Activated CD4-positive, alpha-beta T cell treated with anti-CD3 and anti-CD28 coated beads for 36 hours (primary cell): ENCODE results near the gene DLEU7. TPM values are rescaled to one million over a fixed set of nuclear protein-coding genes. Genes with fewer than 3 reads are reported as not detected.

Source experiments
- ATAC-seq: fragments of 200-7000 bp; cut with Tn5 transposase; one replicate; pipeline ENCODE4 v1.10.0; 2021; ENCODE audit warnings: mild to moderate bottlenecking, moderate library complexity
- CTCF ChIA-PET: fragments of 350-600 bp; sonication (Branson Sonifier 250); formaldehyde crosslinking; loops from one replicate; lab custom pipeline; 2021; ENCODE audit warnings: antibody characterized with exemption; lab: Charles Lee
- POLR2A ChIA-PET: fragments of 350-600 bp; sonication (Branson Sonifier 250); formaldehyde crosslinking; loops from one replicate; lab custom pipeline; 2021; ENCODE audit warnings: antibody characterized with exemption, inconsistent platforms; lab: Charles Lee
- DNase-seq: peaks from one replicate; pipeline ENCODE4 v3.0.0-alpha.2; 2020
- H3K27ac Mint-ChIP-seq: one replicate; pipeline ENCODE4 v1.8.0; 2021; ENCODE audit warnings: mixed read lengths
- H3K27me3 Mint-ChIP-seq: one replicate; pipeline ENCODE4 v1.8.0; 2021; ENCODE audit warnings: mixed read lengths
- H3K36me3 Mint-ChIP-seq: one replicate; pipeline ENCODE4 v1.8.0; 2021; ENCODE audit warnings: low read depth, mixed read lengths
- H3K4me1 Mint-ChIP-seq: one replicate; pipeline ENCODE4 v1.8.0; 2021; ENCODE audit warnings: mixed read lengths
- H3K4me3 Mint-ChIP-seq: one replicate; pipeline ENCODE4 v1.8.0; 2021; ENCODE audit warnings: mild to moderate bottlenecking, moderate library complexity, mixed read lengths
- H3K9me3 Mint-ChIP-seq: one replicate; pipeline ENCODE4 v1.8.0; 2021; ENCODE audit warnings: low read depth, mixed read lengths
- intact Hi-C, 2 experiments: fragments of 100-400 bp; cut with DNase I in 1 of 2; cut with micrococcal nuclease in 1 of 2; formaldehyde crosslinking; loops; one replicate each; pipeline versions ENCODE4 v1.14.2 to v1.15.1; 2022 to 2024; cut with DNase I, micrococcal nuclease
- total RNA-seq, 2 experiments: library from RNA; stranded (reverse); gene quantifications; one replicate each; pipeline ENCODE4 v1.2.3, GENCODE V29; 2021

Gene DLEU7
- total RNA-seq, 2 experiments from 2014 or later: not detected

- peaks cover 11% of the 10 kb centered on the region for H3K27me3 Mint-ChIP-seq
- no peak for ATAC-seq
- intact Hi-C loops: no loop called here
- POLR2A ChIA-PET: no interaction called here
- peaks cover 16% of the 10 kb centered on the region for H3K4me1 Mint-ChIP-seq
- no peaks in the 10 kb centered on the region for H3K9me3 Mint-ChIP-seq
- H3K36me3 Mint-ChIP-seq: peaks cover 3% of the 10 kb centered on the region
- H3K27ac Mint-ChIP-seq: no peak overlapping the region
- H3K4me3 Mint-ChIP-seq: no peak overlapping the region
- DNase-seq: no peak
- CTCF ChIA-PET: interaction anchor here (0.7 kb wide), 1 partner anchor 68 kb away, joined by 3 read pairs; no protein-coding TSS in a partner anchor
These were observed 1.1 kb downstream of the DLEU7 start for GRCh38 chr13:50842251-50842989.

- ChIA-PET POLR2A (no interaction called here), CTCF (interaction anchor here (0.7 kb wide), 1 partner anchor 67 kb away, joined by 3 read pairs; no protein-coding TSS in a partner anchor)
- Mint-ChIP-seq H3K36me3 (peaks cover 3% of the 10 kb centered on the region), H3K9me3 (no peaks in the 10 kb centered on the region), H3K4me3 (no peak overlapping the region), H3K4me1 (peaks cover 10% of the 10 kb centered on the region), H3K27me3 (peaks cover 11% of the 10 kb centered on the region), H3K27ac (no peak overlapping the region)
- intact Hi-C loops: no loop called here
- no peak for ATAC-seq
- no peak for DNase-seq
These were observed 1.7 kb downstream of the DLEU7 start for GRCh38 chr13:50841786-50842185.

- CTCF ChIA-PET: no interaction called here
- peaks cover 3% of the 10 kb centered on the region for H3K36me3 Mint-ChIP-seq
- POLR2A ChIA-PET: no interaction called here
- intact Hi-C loops: no loop called here
- H3K27ac Mint-ChIP-seq: no peak overlapping the region
- peaks cover 6% of the 10 kb centered on the region for H3K4me1 Mint-ChIP-seq
- peaks cover 11% of the 10 kb centered on the region for H3K27me3 Mint-ChIP-seq
- ATAC-seq: no peak
- DNase-seq: no peak
- no peaks in the 10 kb centered on the region for H3K9me3 Mint-ChIP-seq
- no peak overlapping the region for H3K4me3 Mint-ChIP-seq
These were observed 3.2 kb downstream of the DLEU7 start for GRCh38 chr13:50840284-50840683.

- Mint-ChIP-seq H3K36me3 (peaks cover 3% of the 10 kb centered on the region), H3K27ac (no peak overlapping the region), H3K9me3 (no peaks in the 10 kb centered on the region), H3K27me3 (peaks cover 11% of the 10 kb centered on the region), H3K4me3 (no peak overlapping the region), H3K4me1 (peaks cover 6% of the 10 kb centered on the region)
- CTCF ChIA-PET: no interaction called here
- intact Hi-C loops: no loop called here
- ATAC-seq: no peak
- POLR2A ChIA-PET: no interaction called here
- DNase-seq: no peak
These were observed 3.7 kb downstream of the DLEU7 start for GRCh38 chr13:50839828-50840227.

GRCh38 chr13:50838701-50839100, 4.8 kb downstream of the DLEU7 start:
- Mint-ChIP-seq H3K9me3 (peaks cover 4% of the 10 kb centered on the region), H3K27me3 (peaks cover 10% of the 10 kb centered on the region), H3K36me3 (peaks cover 5% of the 10 kb centered on the region), H3K4me1 (peaks cover 4% of the 10 kb centered on the region), H3K4me3 (no peak overlapping the region), H3K27ac (no peak overlapping the region)
- ChIA-PET CTCF (no interaction called here), POLR2A (no interaction called here)
- intact Hi-C loops: no loop called here
- ATAC-seq (no peak), DNase-seq (no peak)

- H3K4me1 Mint-ChIP-seq: peaks cover 3% of the 10 kb centered on the region
- intact Hi-C loops: no loop called here
- no peak for ATAC-seq
- DNase-seq: no peak
- H3K27ac Mint-ChIP-seq: no peak overlapping the region
- H3K27me3 Mint-ChIP-seq: peaks cover 10% of the 10 kb centered on the region
- ChIA-PET POLR2A (no interaction called here), CTCF (interaction anchor here (0.7 kb wide), 1 partner anchor 347 kb away, joined by 3 read pairs; no protein-coding TSS in a partner anchor)
- no peak overlapping the region for H3K4me3 Mint-ChIP-seq
- H3K9me3 Mint-ChIP-seq: peaks cover 4% of the 10 kb centered on the region
- H3K36me3 Mint-ChIP-seq: peaks cover 5% of the 10 kb centered on the region
These were observed 5.5 kb downstream of the DLEU7 start for GRCh38 chr13:50838031-50838430.

GRCh38 chr13:50831512-50831911, 12.0 kb downstream of the DLEU7 start:
- intact Hi-C loops: loop anchor here in 1 of 2 experiments (5.0 kb wide), 1 partner anchor 81 kb away; no protein-coding TSS in a partner anchor
- Mint-ChIP-seq H3K27me3 (peaks cover 2% of the 10 kb centered on the region), H3K9me3 (peaks cover 4% of the 10 kb centered on the region), H3K4me3 (no peak overlapping the region), H3K36me3 (peaks cover 5% of the 10 kb centered on the region), H3K27ac (no peak overlapping the region), H3K4me1 (peaks cover 9% of the 10 kb centered on the region)
- DNase-seq (peak; percentile 36), ATAC-seq (peak; percentile 99)
- ChIA-PET POLR2A (no interaction called here), CTCF (interaction anchor here (1.1 to 1.9 kb wide), 2 partner anchors 60 to 80 kb away, joined by 3 to 7 read pairs; no protein-coding TSS in a partner anchor)

- H3K36me3 Mint-ChIP-seq: peaks cover 5% of the 10 kb centered on the region
- no peak overlapping the region for H3K27ac Mint-ChIP-seq
- peaks cover 2% of the 10 kb centered on the region for H3K27me3 Mint-ChIP-seq
- intact Hi-C loops: loop anchor here in 1 of 2 experiments (5.0 kb wide), 1 partner anchor 82 kb away; no protein-coding TSS in a partner anchor
- DNase-seq (no peak), ATAC-seq (no peak)
- CTCF ChIA-PET: interaction anchor here (0.6 kb wide), 1 partner anchor 59 kb away, joined by 3 read pairs; no protein-coding TSS in a partner anchor
- peaks cover 9% of the 10 kb centered on the region for H3K4me1 Mint-ChIP-seq
- no peak overlapping the region for H3K4me3 Mint-ChIP-seq
- peaks cover 4% of the 10 kb centered on the region for H3K9me3 Mint-ChIP-seq
- POLR2A ChIA-PET: no interaction called here
These were observed 13.6 kb downstream of the DLEU7 start for GRCh38 chr13:50829896-50830295.

GRCh38 chr13:50829226-50829625, 14.3 kb downstream of the DLEU7 start:
- ChIA-PET CTCF (interaction anchor here (1.0 to 1.7 kb wide), 2 partner anchors 29 to 83 kb away, joined by 3 to 4 read pairs; no protein-coding TSS in a partner anchor), POLR2A (no interaction called here)
- no peak for DNase-seq
- no peak overlapping the region for H3K27ac Mint-ChIP-seq
- ATAC-seq: no peak
- H3K36me3 Mint-ChIP-seq: peaks cover 3% of the 10 kb centered on the region
- no peak overlapping the region for H3K4me3 Mint-ChIP-seq
- peaks cover 9% of the 10 kb centered on the region for H3K4me1 Mint-ChIP-seq
- intact Hi-C loops: no loop called here
- peaks cover under 1% of the 10 kb centered on the region for H3K27me3 Mint-ChIP-seq
- H3K9me3 Mint-ChIP-seq: peaks cover 2% of the 10 kb centered on the region

GRCh38 chr13:50826035-50826434, 17.5 kb downstream of the DLEU7 start:
- no peaks in the 10 kb centered on the region for H3K4me1 Mint-ChIP-seq
- no peaks in the 10 kb centered on the region for H3K27me3 Mint-ChIP-seq
- H3K9me3 Mint-ChIP-seq: no peaks in the 10 kb centered on the region
- no peak overlapping the region for H3K27ac Mint-ChIP-seq
- DNase-seq (no peak), ATAC-seq (no peak)
- intact Hi-C loops: no loop called here
- no peaks in the 10 kb centered on the region for H3K36me3 Mint-ChIP-seq
- ChIA-PET POLR2A (interaction anchor here (0.7 kb wide), 1 partner anchor 10 kb away, joined by 3 read pairs; no protein-coding TSS in a partner anchor), CTCF (no interaction called here)
- no peak overlapping the region for H3K4me3 Mint-ChIP-seq

GRCh38 chr13:50812242-50812641, 31.2 kb downstream of the DLEU7 start:
- Mint-ChIP-seq H3K9me3 (no peaks in the 10 kb centered on the region), H3K27me3 (no peaks in the 10 kb centered on the region), H3K36me3 (no peaks in the 10 kb centered on the region), H3K4me1 (peaks cover 4% of the 10 kb centered on the region), H3K4me3 (no peak overlapping the region), H3K27ac (no peak overlapping the region)
- intact Hi-C loops: no loop called here
- no peak for ATAC-seq
- ChIA-PET POLR2A (no interaction called here), CTCF (interaction anchor here (0.6 to 2.2 kb wide), 5 partner anchors 10 to 836 kb away, joined by 3 to 6 read pairs (median 5); no protein-coding TSS in a partner anchor)
- DNase-seq: no peak
